Measurements from ENCODE around the gene GNAT3.

GNAT3 gene

DNA sequence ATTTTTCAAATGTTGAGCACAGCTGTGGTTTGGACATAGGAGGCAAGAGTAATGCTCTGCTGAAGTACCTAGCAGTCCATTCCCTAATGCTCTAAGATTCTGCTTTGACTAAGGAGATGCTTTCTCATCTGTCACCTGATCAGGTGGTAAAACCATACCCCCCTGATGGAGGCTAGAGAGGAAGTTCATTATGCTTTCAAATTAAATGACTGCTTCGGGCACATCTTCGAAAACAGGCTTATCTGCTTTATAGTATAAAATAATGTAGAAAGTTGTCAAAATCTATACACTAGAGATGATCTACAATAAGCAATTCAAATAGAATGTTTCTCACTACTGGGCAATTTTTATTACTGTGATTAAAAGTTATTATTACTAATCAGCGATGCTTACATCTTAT, at the start of gene GNAT3:
GNAT3 (minus strand) TSS at position 101 of the 400 bp plus-strand sequence. CDS start 138 bp downstream, outside the sequence.
- no peak for DNase-seq (ENCODE audit: low read depth in 2 of 3, low spot score in 2 of 3)

DNA sequence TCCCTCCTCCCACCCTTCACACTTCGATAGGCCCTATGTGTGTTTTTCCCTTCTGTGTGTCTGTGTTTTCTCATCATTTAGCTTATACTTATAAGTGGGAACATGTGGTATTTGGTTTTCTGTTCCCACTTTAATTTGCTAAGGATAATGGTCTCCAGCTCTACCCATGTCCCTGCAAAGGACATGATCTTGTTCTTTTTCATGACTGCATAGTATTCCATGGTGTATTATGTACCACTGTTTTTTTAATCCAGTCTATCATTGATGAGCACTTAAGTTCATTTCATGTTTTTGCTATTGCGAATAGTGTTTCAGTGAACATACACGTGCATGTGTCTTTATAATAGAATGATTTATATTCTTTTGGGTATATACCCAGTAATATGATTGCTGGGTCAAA, 46.3 kb upstream of the GNAT3 start:
- DNase-seq (ENCODE audit: low read depth in 2 of 3, low spot score in 2 of 3), result no peak

DNA sequence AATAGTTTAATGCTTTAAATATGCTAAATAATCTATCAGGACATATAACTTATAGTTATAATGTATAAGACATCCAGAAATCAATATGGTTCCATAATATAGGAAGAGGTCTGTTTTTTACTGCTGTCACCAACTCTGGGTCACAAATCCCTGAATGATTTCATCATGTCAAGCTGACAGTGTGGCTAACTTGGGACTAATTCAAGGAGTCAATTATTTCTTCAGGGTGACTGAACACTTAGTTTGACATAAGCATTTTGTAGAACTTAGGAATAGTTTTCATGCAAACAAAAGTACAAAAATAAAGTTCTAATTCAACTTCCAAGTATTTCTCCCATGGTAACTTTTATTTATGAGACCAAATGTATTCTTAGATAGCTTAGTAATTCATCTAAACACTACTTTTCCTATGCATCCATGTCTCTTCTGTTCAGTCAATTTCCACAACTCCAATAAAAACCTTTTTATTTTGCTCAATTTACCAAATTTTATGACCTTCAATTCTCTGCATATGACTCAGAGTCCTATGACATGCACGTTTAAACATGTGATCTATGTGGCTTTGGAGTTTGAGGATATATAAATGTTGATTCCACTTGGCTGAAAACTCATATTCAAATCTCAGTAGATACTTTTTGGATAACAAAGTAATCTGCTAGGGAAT, 40.3 kb upstream of the GNAT3 start:
- DNase-seq (ENCODE audit: low read depth in 2 of 3, low spot score in 2 of 3), result no peak

DNA sequence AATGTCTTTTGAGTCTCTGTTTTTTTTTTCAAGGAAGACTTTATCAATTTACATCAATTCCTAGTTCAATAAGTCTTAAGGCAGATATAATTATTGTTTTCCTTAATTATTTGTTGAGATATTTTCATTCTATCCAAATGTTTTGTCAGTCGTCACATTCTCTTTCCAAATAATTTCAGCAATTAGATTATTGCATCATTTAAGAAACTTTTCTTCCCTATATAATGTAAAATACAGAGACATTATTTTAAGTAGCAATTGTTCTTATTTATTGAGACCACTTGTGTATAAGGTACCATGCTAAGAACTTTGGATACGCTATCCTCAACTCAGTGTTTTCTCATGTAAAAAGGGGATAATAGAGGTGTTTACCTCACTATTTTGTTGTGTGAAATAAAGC, 38.1 kb upstream of the GNAT3 start:
- DNase-seq (ENCODE audit: low read depth in 2 of 3, low spot score in 2 of 3), result no peak

DNA sequence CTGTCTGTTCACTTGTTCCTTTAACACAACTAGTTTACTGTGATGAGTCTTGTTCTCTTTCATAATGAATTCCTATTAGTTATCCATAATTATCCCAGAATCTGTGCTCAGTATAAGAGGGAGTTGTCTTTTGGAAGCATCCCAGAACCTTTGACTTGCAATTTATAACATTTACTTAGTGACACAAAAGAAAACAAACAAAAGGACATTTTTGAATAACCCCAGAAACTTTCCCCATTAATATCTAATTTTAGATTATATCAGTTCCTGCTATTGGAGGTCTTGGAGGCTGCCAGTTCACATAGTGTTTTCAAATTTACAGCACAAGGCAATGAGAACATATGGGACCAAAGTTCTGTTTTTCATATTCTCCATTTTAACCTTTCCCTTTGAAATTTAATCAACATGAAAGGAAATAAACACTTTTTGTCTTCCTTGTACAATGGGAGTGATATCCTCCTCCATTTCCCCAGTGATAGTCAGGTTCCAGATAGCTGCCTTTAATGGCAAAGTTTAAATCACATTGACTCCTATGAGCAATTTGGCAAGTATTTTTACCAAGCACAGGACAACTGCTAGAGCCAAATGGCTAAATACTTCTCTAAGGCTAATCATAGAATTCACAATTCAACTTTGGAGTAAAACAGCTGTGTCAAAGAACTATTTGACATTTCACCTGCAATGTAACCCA, 37.1 kb upstream of the GNAT3 start:
- no peak for DNase-seq (ENCODE audit: low read depth in 2 of 3, low spot score in 2 of 3)

DNA sequence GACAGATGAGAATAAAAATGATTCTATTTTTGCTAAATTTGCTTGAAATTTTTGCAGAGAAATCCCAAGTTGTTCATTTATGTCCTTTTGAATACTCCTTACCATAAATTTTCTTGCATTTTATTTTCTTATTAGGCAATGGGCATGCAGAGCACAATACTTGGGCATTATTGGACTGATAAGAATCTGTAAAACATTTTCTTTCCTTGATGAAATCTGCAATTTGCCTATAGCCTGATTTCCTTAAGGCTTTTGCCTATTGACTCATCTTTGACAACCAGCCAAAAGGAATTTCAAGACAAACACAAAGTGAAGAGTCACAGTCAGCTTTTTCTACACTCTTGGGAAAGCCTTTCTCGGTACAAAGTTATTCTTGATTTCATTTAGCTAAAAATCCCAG, 30.5 kb upstream of the GNAT3 start:
- DNase-seq (ENCODE audit: low read depth in 2 of 3, low spot score in 2 of 3), result no peak

DNA sequence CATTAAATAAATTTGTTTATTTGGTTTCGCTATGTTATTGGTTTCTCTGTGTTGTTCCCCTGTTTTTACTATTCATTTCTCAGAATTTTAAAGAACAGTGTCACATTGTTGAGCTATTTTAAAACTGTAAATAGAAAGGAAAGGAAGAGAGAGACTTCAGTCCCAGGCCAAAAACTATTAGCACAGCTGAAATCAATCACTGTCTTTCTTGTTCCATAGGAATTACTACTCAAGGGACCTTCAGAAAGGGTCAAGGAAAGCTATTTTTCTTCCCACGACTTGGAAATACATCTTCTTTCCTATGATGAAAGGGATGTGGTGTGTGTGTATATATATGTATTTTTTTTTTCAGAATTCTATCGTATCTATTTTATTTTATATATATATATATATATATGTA, 29.0 kb upstream of the GNAT3 start:
- DNase-seq (ENCODE audit: low read depth in 2 of 3, low spot score in 2 of 3), result no peak

DNA sequence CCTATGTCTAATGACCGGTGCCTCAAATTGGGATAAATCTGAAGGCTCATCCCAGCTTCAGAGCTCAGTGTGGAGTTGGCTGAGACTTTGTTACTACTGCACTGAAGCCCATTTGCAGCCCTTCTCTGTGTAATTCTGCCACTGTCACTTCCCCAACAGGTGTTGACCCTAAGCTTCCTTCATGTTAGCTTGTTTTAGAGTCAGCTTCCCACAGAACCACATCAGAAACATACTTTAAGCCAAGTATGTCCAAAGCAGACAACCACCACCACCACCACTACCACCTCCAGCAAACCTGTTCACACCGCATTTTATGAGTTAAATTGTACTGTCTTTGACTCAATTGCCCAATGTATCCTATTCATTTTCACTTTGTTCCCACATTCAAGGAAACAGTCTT, 25.2 kb upstream of the GNAT3 start:
- no peak for DNase-seq (ENCODE audit: low read depth in 2 of 3, low spot score in 2 of 3)

DNA sequence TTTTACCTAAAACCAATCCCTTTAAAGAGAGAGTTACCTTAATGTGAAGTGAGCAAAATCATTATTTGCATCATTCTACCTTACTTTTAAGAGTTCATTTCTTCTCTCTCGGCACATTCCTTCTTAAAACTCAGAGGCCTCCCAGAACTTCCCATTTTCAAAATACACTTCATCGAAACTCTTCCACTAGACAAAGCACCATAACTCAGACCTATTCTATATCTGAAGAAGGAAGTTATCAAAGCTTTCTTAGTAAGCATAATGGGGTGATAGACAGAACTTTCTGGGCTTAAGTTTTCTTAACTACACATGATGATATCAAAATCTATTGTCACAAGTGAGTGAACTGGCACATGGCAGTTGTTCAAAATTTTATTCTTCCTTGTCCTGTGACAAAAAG, 24.6 kb upstream of the GNAT3 start:
- no peak for DNase-seq (ENCODE audit: low read depth in 2 of 3, low spot score in 2 of 3)

DNA sequence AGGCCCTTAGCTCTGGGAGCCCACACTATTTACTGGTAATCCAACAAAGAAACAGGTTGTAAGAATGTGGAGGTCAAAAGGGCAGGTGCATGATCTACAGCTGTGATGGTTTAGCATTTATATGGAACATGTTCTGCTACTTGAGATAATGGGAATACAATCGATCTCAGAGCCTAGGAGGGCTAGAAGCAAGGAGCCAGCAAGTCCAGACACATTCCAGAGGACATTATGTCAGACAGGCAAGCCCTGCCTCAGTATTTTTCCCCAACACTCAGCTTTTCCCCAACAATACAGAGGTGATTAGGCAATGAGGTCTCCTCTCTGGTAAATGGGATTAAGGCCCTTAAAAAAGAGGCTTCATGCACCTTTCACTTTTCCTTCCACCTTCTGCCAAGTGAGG, 21.4 kb upstream of the GNAT3 start:
- DNase-seq (ENCODE audit: low read depth in 2 of 3, low spot score in 2 of 3), result no peak

DNA sequence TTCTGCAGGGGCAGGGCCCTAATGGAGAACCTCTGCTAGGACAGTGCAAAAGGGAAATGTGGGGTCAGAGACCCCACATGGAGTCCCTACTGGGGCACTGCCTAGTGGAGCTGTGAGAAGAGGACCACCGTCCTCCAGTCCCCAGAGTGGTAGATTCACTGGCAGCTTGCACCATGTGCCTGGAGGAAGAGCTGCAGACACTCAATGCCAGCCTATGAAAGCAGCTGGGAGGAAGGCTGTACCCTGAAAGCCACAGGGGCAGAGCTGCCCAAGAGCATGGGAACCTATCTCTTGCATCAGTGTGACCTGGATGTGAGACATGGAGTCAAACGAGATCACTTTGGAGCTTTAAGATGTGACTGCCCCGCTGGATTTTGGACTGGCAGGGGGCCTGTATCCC, 20.3 kb upstream of the GNAT3 start:
- no peak for DNase-seq (ENCODE audit: low read depth in 2 of 3, low spot score in 2 of 3)

DNA sequence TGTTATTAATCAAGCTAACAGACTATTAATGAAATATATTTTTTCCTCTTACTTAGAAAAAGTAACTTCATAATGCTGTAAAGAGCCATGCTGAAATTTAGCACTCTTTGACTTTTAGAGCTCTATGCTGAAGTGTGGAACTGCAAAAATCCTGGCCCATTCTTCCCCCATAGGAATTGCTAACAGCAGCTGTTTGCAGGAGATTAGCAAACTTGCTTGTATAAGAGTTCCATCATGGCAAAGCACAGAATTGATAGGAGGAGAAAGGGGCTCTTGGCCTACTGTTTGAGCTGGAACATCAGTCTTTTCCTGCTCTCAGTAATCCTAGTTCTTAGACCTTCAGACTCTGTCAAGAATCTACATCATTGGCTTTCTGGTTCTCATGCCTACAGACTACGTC, 18.3 kb upstream of the GNAT3 start:
- DNase-seq (ENCODE audit: low read depth in 2 of 3, low spot score in 2 of 3), result no peak

DNA sequence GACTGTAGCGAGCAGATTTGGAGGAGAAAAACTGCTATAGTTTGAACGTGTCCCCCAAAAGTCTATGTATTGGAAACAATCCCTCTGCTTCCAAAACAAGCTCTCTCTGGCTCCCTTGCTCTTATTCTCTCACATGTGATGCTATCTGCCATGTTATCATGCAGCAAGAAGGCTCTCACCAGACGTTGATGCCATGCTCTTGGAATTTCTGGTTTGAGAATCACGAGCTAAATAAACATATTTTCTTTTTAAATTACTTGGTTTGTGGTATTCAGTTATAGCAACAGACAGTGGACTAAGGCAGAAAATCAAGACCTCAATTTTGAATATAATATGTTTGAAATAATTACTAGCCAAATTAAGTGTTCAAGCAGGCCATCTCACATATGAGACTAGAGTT, 17.5 kb upstream of the GNAT3 start:
- DNase-seq (ENCODE audit: low read depth in 2 of 3, low spot score in 2 of 3), result no peak

DNA sequence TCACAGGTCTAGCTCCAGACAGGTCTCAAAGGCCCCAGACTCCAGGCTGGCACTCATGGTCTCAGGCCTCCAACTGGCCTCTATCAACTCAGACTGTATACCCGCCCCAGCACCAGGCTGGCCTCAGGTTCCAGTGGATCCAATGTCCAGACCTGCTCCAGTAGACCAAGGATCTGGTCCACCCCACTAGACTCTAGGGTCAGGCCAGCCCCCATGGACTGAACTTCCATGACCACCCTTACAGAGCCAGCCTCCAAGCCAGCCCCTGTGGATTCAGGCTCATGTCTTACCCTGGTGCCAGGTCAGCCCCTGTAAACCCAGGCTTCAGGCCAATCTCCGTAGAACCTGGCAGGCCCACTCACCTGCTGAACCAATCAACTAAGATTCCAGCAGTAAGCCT, 16.8 kb upstream of the GNAT3 start:
- DNase-seq (ENCODE audit: low read depth in 2 of 3, low spot score in 2 of 3), result no peak

DNA sequence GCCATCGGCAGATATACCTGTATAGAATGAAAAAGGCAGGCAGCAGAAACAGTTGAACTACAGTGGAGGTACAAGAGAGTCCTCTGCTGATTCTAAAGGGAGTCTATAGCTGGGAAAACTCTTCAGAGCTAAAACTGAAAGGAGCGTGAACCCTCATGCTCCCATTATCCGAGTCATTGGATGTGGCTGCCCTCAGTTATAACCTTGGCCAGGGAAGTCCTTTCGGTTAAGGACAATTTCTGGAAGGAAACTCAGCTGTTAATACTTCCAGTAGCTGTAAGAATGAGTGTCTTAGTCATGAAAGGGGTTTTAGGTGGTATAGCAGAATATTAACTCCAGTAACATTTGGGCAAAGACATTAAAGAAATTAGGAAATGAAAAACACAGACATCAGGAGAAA, 14.6 kb upstream of the GNAT3 start:
- no peak for DNase-seq (ENCODE audit: low read depth in 2 of 3, low spot score in 2 of 3)

DNA sequence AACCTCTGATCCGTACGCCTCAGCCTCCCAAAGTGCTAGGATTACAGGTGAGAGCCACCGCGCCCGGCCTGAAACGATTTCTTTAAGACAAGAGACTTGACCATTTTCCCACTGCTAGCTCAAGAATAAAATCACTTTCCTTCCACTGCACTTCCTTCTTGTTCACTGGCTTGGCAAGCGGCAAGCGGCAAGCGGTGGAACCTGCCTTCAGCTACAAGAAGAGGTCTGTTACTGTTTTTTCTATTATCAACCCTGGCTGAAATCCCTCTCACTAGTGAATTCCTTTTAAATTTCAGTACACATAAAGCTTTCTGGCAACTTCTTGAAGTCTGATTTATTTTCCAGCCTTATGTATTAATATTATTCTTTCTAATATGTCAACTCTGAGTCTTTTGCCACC, 12.8 kb upstream of the GNAT3 start:
- DNase-seq (ENCODE audit: low read depth in 2 of 3, low spot score in 2 of 3), result no peak

DNA sequence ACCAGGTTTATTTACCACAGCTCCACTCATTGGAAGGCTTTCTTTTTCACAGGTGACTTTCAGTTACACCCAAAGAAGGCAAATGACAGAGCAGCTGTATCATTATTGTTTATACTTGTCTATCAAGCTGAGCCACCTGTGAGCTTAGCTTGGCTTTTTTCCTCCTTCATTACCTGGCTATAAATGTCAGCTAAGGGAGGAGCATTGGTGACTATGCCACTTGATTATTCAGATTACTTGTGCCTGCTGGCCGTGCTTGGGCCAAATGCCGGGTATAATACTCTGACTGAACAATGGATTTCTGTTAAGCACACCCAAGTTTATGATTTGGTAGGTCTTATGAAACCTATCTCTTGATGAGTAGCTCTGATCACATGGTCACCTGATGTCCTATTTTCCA, 9.9 kb upstream of the GNAT3 start:
- DNase-seq (ENCODE audit: low read depth in 2 of 3, low spot score in 2 of 3), result no peak

DNA sequence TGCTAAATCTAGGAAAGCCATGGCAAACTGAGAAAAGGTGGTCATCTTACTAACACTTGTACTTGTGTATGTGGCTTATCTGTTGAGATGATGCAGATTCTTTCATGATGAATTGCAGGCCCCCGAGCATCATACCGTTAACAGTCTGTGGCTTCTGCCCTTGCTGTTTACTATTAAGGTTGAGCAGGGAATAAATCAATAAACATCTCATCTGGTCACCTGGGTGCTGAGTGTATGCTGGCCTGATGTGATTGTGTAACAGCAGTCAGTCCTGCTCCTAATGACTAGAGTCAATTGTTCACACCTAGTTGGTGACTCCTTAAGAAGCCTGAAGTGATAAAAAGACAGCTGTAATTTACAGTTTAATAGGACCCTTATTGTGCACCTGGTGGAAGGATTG, 8.3 kb upstream of the GNAT3 start:
- no peak for DNase-seq (ENCODE audit: low read depth in 2 of 3, low spot score in 2 of 3)

DNA sequence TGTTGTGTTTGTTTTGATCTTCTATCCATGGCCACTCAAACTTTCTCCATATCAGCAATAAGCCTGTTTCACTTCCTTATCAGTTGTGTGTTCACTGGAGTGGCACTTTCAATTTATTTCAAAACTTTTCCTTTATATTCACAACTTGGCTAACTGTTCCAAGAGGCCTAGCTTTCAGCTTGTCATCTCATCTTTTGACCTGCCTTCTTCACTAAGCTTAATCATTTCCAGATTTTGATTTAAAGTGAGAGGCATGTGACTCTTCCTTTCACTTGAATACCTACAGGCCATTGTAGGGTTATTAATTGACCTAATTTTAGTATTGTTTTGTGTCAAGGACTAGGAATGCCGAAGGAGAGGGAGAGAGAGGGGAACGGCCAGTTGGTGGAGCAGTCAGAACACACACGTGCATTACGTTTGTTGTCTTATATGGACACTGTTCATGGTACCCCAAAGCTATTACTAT, 5.5 kb upstream of the GNAT3 start:
- DNase-seq (ENCODE audit: low read depth in 2 of 3, low spot score in 2 of 3), result no peak

DNA sequence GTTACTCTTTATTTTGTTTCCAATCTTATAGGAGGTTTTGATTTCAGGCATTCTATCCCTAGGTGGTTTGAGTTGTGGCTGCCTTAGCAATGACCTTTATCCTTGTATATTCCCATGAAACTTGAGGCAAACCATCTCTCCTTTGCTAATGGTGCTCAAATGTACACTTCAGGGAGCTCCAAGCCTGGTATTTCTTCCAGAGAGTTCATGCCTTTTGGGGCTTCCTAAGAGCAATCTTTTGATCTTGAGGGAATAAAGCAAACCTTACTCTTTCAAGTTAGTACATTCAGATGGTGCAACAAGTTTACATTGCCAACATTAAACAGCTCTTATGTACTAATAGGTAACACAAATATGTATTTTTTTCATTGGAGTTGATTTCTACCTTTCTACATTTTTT, 3.4 kb upstream of the GNAT3 start:
- DNase-seq (ENCODE audit: low read depth in 2 of 3, low spot score in 2 of 3), result no peak

DNA sequence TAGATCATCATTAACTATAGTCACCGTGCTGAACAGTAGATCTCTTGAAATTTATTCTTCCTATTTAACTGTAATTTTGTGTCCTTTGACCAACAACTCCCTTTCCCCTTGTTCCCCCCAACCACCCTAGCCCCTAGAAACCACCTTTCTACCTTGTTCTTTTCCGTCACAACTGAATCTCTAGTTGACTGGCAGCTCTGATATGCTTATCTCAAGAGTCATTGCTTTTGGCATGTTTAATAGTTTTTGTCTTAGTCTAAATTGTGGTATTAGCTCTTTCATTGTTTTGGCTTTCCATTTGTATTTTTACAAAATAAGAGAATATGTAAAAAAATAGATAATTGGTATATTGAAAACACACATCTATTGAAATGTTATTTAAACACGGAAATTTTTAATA, 1.8 kb downstream of the GNAT3 start:
- no peak for DNase-seq (ENCODE audit: low read depth in 2 of 3, low spot score in 2 of 3)

DNA sequence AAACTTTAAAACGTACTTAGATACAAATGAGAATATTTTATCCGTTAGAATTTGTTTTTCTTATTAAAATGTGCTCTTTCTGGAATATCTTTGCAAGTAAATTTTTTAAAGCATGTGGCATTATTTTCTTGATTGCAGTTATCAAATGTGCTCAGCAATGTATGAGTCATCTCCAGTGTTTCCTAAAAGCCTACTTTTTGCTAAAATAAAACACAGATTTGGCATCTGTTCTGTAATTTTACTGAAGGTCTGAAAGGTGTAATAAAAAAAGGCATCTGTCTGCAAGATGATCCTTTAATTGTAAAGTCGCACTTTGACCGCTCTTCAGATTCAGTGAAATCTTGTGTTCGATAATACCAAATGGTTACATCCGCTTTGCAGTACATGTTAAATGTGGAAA, 3.4 kb downstream of the GNAT3 start:
- no peak for DNase-seq (ENCODE audit: low read depth in 2 of 3, low spot score in 2 of 3)

DNA sequence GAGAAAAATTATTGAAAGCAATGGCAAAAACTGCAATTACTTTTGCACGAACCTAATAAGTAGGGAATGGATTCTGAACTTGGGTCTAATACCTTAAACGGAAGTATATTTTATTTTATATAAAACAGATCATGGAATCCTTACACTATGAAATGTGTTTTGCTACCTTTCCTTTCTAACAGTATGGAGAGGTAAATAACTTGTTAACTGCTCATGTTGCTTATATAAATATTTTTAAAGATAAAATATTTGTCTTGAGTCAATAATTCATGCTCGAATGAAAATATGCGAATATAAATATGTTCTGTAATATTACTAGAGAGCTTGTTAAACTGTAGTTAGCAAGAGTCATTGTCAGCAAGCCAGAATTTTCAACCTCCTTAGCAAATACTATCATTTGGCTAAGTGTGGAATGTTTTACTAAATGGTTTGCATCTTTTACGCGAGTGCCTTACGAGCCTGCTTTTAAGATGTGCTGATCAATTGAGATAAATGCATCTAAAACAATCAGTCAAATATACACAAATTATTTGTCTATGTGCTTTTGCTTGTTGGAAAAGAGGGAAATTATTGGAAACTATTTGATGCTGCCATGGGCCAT, 5.9 kb downstream of the GNAT3 start:
- no peak for DNase-seq (ENCODE audit: low read depth in 2 of 3, low spot score in 2 of 3)

Measured in activated CD8-positive, alpha-beta memory T cell treated with anti-CD3 and anti-CD28 coated beads for 48 hours (primary cell).